Measurements from ENCODE around the gene PHRF1. TPM values are rescaled to one million over a fixed set of nuclear protein-coding genes. Genes with fewer than 3 reads are reported as not detected.

Gene PHRF1
- total RNA-seq, 1 experiment from 2014 or later = 43.9 TPM

DNA sequence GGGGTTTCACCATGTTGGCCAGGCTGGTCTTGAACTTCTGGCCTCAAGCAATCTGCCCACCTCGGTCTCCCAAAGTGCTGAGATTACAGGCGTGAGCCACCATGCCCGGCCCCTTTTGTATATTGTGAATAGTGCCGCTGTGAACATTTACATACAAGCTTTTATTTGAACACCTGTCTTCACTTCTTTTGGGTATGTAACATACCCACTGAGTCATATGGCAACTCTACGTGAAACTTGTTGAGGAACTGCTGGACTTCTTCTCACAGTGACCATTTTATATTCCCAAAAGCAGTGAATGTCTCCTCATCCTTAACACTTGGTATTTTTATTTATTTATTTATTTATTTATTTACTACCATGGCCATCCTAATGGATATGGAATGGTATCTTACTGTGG lies 54.6 kb downstream of the PHRF1 start:
- no peak overlapping the region for H3K4me3 ChIP-seq (ENCODE audit: low read depth, low read length)
- intact Hi-C loops (cut with micrococcal nuclease; ENCODE audit: unreplicated experiment) = no loop called here
- no peak overlapping the region for H3K27ac Mint-ChIP-seq (ENCODE audit: unreplicated experiment)
- peaks cover 20% of the 10 kb centered on the region for H3K4me1 Mint-ChIP-seq (ENCODE audit: low read depth, unreplicated experiment)
- ChIA-PET CTCF (no interaction called here), POLR2A (no interaction called here)
- no peaks in the 10 kb centered on the region for H3K27me3 ChIP-seq (replicated peaks; ENCODE audit: control insufficient read depth, insufficient read depth, low read length)
- peaks cover 13% of the 10 kb centered on the region for H3K36me3 Mint-ChIP-seq (ENCODE audit: insufficient read depth, unreplicated experiment)
- H3K4me3 Mint-ChIP-seq (ENCODE audit: unreplicated experiment) = no peak overlapping the region
- no TSS peak for BruUV-seq (replicated peaks)
- H3K4me1 ChIP-seq = peaks cover 6% of the 10 kb centered on the region
- no peak for DNase-seq
- H3K36me3 ChIP-seq (ENCODE audit: control insufficient read depth, insufficient read depth, low read length) = no peaks in the 10 kb centered on the region
- peaks cover 11% of the 10 kb centered on the region for H3K9me3 Mint-ChIP-seq (ENCODE audit: unreplicated experiment)
- no peaks in the 10 kb centered on the region for H3K9me3 ChIP-seq
- TF ChIP-seq, protein P1, sequence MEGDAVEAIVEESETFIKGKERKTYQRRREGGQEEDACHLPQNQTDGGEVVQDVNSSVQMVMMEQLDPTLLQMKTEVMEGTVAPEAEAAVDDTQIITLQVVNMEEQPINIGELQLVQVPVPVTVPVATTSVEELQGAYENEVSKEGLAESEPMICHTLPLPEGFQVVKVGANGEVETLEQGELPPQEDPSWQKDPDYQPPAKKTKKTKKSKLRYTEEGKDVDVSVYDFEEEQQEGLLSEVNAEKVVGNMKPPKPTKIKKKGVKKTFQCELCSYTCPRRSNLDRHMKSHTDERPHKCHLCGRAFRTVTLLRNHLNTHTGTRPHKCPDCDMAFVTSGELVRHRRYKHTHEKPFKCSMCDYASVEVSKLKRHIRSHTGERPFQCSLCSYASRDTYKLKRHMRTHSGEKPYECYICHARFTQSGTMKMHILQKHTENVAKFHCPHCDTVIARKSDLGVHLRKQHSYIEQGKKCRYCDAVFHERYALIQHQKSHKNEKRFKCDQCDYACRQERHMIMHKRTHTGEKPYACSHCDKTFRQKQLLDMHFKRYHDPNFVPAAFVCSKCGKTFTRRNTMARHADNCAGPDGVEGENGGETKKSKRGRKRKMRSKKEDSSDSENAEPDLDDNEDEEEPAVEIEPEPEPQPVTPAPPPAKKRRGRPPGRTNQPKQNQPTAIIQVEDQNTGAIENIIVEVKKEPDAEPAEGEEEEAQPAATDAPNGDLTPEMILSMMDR (IDR thresholded peaks at IDR 0.05; ENCODE audit: insufficient read depth in 1 of 2, low read depth in 1 of 2, low read length in 1 of 2, severe bottlenecking in 1 of 2, unreplicated experiment in 1 of 2) = no peak
- H3K27me3 Mint-ChIP-seq (ENCODE audit: insufficient read depth, unreplicated experiment) = no peaks in the 10 kb centered on the region

DNA sequence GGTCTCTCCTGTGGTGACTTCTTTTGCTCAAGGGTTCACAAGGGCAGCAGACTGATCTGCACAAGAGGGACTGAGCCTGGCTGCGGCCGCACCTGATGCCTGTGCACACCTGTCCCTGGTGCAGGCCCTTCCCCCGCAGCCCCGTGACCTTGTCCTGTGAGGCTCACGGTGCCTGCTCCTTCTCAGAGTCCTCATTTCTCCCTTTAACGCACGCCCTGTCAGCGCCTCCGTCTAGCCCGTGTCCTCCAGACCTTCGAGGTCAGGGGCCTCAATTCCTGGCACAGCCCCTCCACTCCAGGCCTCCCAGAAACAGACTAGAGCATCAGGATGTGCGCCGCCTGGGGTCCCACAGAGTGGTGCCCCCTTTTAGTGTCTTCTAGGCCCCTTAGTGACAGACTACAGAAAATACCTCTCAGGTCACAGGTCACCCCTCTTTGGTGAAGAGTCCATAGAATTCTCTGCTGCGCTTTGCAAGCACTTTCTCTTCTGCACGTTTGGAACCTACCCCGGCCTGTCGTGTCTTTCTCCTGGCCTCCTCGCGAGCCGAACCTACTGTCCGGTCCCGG lies 59.8 kb downstream of the PHRF1 start:
- intact Hi-C loops (cut with micrococcal nuclease; ENCODE audit: unreplicated experiment) = no loop called here
- Mint-ChIP-seq H3K4me1 (ENCODE audit: low read depth, unreplicated experiment) (no peaks in the 10 kb centered on the region), H3K36me3 (ENCODE audit: insufficient read depth, unreplicated experiment) (peaks cover 35% of the 10 kb centered on the region), H3K9me3 (ENCODE audit: unreplicated experiment) (no peaks in the 10 kb centered on the region), H3K27ac (ENCODE audit: unreplicated experiment) (no peak overlapping the region), H3K27me3 (ENCODE audit: insufficient read depth, unreplicated experiment) (no peaks in the 10 kb centered on the region), H3K4me3 (ENCODE audit: unreplicated experiment) (no peak overlapping the region)
- TF ChIP-seq, protein P1 (IDR thresholded peaks at IDR 0.05; ENCODE audit: insufficient read depth in 1 of 2, low read depth in 1 of 2, low read length in 1 of 2, severe bottlenecking in 1 of 2, unreplicated experiment in 1 of 2) = no peak
- no peak for DNase-seq
- Histone ChIP-seq H3K9me3 (no peaks in the 10 kb centered on the region), H3K4me1 (no peaks in the 10 kb centered on the region), H3K36me3 (ENCODE audit: control insufficient read depth, insufficient read depth, low read length) (no peaks in the 10 kb centered on the region), H3K27me3 (replicated peaks; ENCODE audit: control insufficient read depth, insufficient read depth, low read length) (no peaks in the 10 kb centered on the region), H3K4me3 (ENCODE audit: low read depth, low read length) (no peak overlapping the region)
- no TSS peak for BruUV-seq (replicated peaks)
- ChIA-PET POLR2A (no interaction called here), CTCF (interaction anchor here (0.6 kb wide), 2 partner anchors 33 to 35 kb away, joined by 3 read pairs; no protein-coding TSS in a partner anchor)

DNA sequence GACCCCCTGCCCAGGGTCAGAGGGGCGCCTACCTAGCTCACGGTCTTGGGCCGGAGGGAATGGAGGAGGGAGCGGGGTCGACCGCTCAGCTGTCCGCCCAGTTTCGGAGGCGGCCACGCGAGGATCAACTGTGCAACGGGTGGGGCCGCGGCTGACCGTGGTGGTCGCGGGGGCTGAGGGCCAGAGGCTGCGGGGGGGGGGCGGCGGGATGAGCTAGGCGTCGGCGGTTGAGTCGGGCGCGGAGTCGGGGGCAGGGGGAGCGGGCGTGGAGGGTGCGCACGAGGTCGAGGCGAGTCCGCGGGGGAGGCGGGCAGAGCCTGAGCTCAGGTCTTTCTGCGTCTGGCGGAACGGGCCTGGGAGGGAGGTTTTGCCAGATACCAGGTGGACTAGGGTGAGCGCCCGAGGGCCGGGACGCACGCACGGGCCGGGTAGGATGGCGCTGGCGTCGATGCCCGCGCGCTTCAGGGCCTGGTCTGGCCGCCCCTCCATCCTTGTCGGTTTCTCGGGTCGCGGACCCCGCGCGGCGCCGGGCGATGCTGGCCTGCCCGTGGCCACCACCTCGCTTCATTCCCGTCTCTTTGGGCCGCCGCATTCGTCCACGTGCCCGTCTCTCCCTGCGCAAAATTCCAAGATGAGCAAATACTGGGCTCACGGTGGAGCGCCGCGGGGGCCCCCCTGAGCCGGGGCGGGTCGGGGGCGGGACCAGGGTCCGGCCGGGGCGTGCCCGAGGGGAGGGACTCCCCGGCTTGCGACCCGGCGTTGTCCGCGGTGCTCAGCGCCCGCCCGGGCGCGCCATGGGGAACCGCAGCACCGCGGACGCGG lies 60.5 kb downstream of the PHRF1 start, which contains the start of gene DRD4:
TSS of gene DRD4 (plus strand) at position 759 of the 822 bp plus-strand sequence. CDS start at position 795, 36 bp downstream.
- Histone ChIP-seq H3K27me3 (replicated peaks; ENCODE audit: control insufficient read depth, insufficient read depth, low read length) (no peaks in the 10 kb centered on the region), H3K4me1 (no peaks in the 10 kb centered on the region), H3K36me3 (ENCODE audit: control insufficient read depth, insufficient read depth, low read length) (no peaks in the 10 kb centered on the region), H3K9me3 (no peaks in the 10 kb centered on the region), H3K4me3 (ENCODE audit: low read depth, low read length) (no peak within 1 kb of the TSS)
- H3K27me3 Mint-ChIP-seq (ENCODE audit: insufficient read depth, unreplicated experiment) = no peaks in the 10 kb centered on the region
- H3K9me3 Mint-ChIP-seq (ENCODE audit: unreplicated experiment) = no peaks in the 10 kb centered on the region
- H3K27ac Mint-ChIP-seq (ENCODE audit: unreplicated experiment) = peak within 1 kb of the TSS; percentile 31
- no TSS peak for BruUV-seq (replicated peaks)
- DNase-seq = no peak
- no peaks in the 10 kb centered on the region for H3K4me1 Mint-ChIP-seq (ENCODE audit: low read depth, unreplicated experiment)
- ChIA-PET POLR2A (no interaction called here), CTCF (interaction anchor here (0.6 kb wide), 2 partner anchors 32 to 36 kb away, joined by 3 read pairs; no protein-coding TSS in a partner anchor)
- TF ChIP-seq, protein P1 (IDR thresholded peaks at IDR 0.05; ENCODE audit: insufficient read depth in 1 of 2, low read depth in 1 of 2, low read length in 1 of 2, severe bottlenecking in 1 of 2, unreplicated experiment in 1 of 2) = no peak
- intact Hi-C loops (cut with micrococcal nuclease; ENCODE audit: unreplicated experiment) = no loop called here
- peaks cover 42% of the 10 kb centered on the region for H3K36me3 Mint-ChIP-seq (ENCODE audit: insufficient read depth, unreplicated experiment)
- H3K4me3 Mint-ChIP-seq (ENCODE audit: unreplicated experiment) = no peak within 1 kb of the TSS

Data from Caco-2 (cell line).